ENCODE results near the gene IGFBP4. TPM values are rescaled to one million over a fixed set of nuclear protein-coding genes. Genes with fewer than 3 reads are reported as not detected.

IGFBP4 gene
- polyA plus RNA-seq, 1 of the 3 experiments (the other 2 are of a cell fraction), result 128 TPM

GRCh38 chr17:40442392-40443195, 656 bp upstream of the IGFBP4 start:
- no peaks in the 10 kb centered on the region for H4K20me1 ChIP-seq (ENCODE audit: insufficient read depth)
- peaks cover 3 to 36% of the 10 kb centered on the region in 2 experiments; a peak in 2 of 4 replicates for H3K4me1 ChIP-seq (ENCODE audit: control insufficient read depth in 1 of 2, insufficient read depth in 2 of 2, low read depth in 1 of 2, low read length in 1 of 2)
- no peaks in the 10 kb centered on the region for H3K27me3 ChIP-seq (ENCODE audit: insufficient read depth)
- no peak for TF ChIP-seq RFX5 (IDR thresholded peaks at IDR 0.05; ENCODE audit: low read length)
- TF ChIP-seq GATA2 (CRISPR knock-in tag; IDR thresholded peaks at IDR 0.05), result no peak
- no peak for TF ChIP-seq TEAD4 (IDR thresholded peaks at IDR 0.05; ENCODE audit: borderline replicate concordance, insufficient read depth)
- no peak for TF ChIP-seq TAF1 (IDR thresholded peaks at IDR 0.05; ENCODE audit: borderline replicate concordance, low read depth, low read length)
- no peak for TF ChIP-seq FOXJ3 (CRISPR knock-in tag; IDR thresholded peaks at IDR 0.05)
- H3K36me3 ChIP-seq (replicated peaks in 1 of 2; ENCODE audit: control insufficient read depth in 1 of 2, insufficient read depth in 2 of 2, low read length in 1 of 2), result no peaks in the 10 kb centered on the region
- H3K9me3 ChIP-seq, result no peaks in the 10 kb centered on the region
- ChIA-PET CTCF (interaction anchor here (0.6 to 18.2 kb wide), 14 partner anchors 10 to 135 kb away, joined by 3 to 332 read pairs (median 10); no protein-coding TSS in a partner anchor), POLR2A (interaction anchor here (1.1 to 1.3 kb wide), 2 partner anchors 20 to 91 kb away, joined by 5 read pairs; no protein-coding TSS in a partner anchor)
- H3K27ac ChIP-seq (ENCODE audit: low read depth in 2 of 2, low read length in 1 of 2), result no peak overlapping the region; a peak in 1 of 4 replicates
- H3K79me2 ChIP-seq (ENCODE audit: insufficient read depth), result peaks cover 40% of the 10 kb centered on the region
- H3F3A ChIP-seq (replicated peaks; ENCODE audit: insufficient read depth), result no peaks in the 10 kb centered on the region
- no peaks in the 10 kb centered on the region for H3K9me2 ChIP-seq
- H3K4me2 ChIP-seq, result peak overlapping the region; percentile 69
- 73% methylated on average over 23 of the region's 29 CpGs for WGBS (ENCODE audit: low lambda C conversion rate)
- DNase-seq, result no peak
- peak overlapping the region; percentile 74 for H3K9ac ChIP-seq
- peak overlapping the region; percentile 72; the same call in 1 of the 2 replicates for H2AFZ ChIP-seq (ENCODE audit: low read depth)
- peak overlapping the region; percentile 62 to 81 for H3K4me3 ChIP-seq (ENCODE audit: low read depth in 2 of 2, low read length in 1 of 2)

- Histone ChIP-seq H3K79me2 (ENCODE audit: insufficient read depth) (peaks cover 51% of the 10 kb centered on the region), H3K9me3 (no peaks in the 10 kb centered on the region), H3K9me2 (no peaks in the 10 kb centered on the region), H2AFZ (ENCODE audit: low read depth) (peak overlapping the region; percentile 51; the same call in 1 of the 2 replicates), H3K36me3 (replicated peaks in 1 of 2; ENCODE audit: control insufficient read depth in 1 of 2, insufficient read depth in 2 of 2, low read length in 1 of 2) (no peaks in the 10 kb centered on the region), H3K27me3 (ENCODE audit: insufficient read depth) (no peaks in the 10 kb centered on the region), H4K20me1 (ENCODE audit: insufficient read depth) (no peaks in the 10 kb centered on the region), H3K27ac (ENCODE audit: low read depth in 2 of 2, low read length in 1 of 2) (peak overlapping the region; percentile 74 to 77), H3F3A (replicated peaks; ENCODE audit: insufficient read depth) (no peaks in the 10 kb centered on the region), H3K9ac (peak overlapping the region; percentile 74), H3K4me1 (ENCODE audit: control insufficient read depth in 1 of 2, insufficient read depth in 2 of 2, low read depth in 1 of 2, low read length in 1 of 2) (peaks cover 3 to 49% of the 10 kb centered on the region in 2 experiments; a peak in 2 of 4 replicates), H3K4me3 (ENCODE audit: low read depth in 2 of 2, low read length in 1 of 2) (peak overlapping the region; percentile 62 to 81), H3K4me2 (peak overlapping the region; percentile 99)
- 32% methylated on average over 14 of the region's 15 CpGs for WGBS (ENCODE audit: low lambda C conversion rate)
- CTCF ChIA-PET, result interaction anchor here (0.6 to 18.2 kb wide), 23 partner anchors 11 to 175 kb away, joined by 3 to 332 read pairs (median 5); partner anchors contain the start of genes TNS4 and TOP2A
- no peak for DNase-seq
- POLR2A ChIA-PET, result interaction anchor here (0.7 to 1.3 kb wide), 8 partner anchors 14 to 113 kb away, joined by 3 to 6 read pairs (median 5); partner anchors contain the start of gene TOP2A
- no peak for TF ChIP-seq RXRA (IDR thresholded peaks at IDR 0.05; ENCODE audit: borderline replicate concordance, low read depth)
- TF ChIP-seq RAD21 (IDR thresholded peaks at IDR 0.05; ENCODE audit: low read length), result no peak
- TF ChIP-seq, protein P1, sequence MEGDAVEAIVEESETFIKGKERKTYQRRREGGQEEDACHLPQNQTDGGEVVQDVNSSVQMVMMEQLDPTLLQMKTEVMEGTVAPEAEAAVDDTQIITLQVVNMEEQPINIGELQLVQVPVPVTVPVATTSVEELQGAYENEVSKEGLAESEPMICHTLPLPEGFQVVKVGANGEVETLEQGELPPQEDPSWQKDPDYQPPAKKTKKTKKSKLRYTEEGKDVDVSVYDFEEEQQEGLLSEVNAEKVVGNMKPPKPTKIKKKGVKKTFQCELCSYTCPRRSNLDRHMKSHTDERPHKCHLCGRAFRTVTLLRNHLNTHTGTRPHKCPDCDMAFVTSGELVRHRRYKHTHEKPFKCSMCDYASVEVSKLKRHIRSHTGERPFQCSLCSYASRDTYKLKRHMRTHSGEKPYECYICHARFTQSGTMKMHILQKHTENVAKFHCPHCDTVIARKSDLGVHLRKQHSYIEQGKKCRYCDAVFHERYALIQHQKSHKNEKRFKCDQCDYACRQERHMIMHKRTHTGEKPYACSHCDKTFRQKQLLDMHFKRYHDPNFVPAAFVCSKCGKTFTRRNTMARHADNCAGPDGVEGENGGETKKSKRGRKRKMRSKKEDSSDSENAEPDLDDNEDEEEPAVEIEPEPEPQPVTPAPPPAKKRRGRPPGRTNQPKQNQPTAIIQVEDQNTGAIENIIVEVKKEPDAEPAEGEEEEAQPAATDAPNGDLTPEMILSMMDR (IDR thresholded peaks at IDR 0.05), result peak; percentile 5; the same call in 1 of the 2 replicates
Observed at GRCh38 chr17:40443988-40444899, 994 bp downstream of the IGFBP4 start.
